HEK293 (cell line): ENCODE results near the gene CWC25.

Experiments
- BCL6B ChIP-seq: fragments of 450-650 bp; formaldehyde crosslinking; IDR thresholded peaks from 2 replicates; pipeline ENCODE4 v1.5.1; 2017; ENCODE audit warnings: missing biosample characterization, missing genetic modification characterization
- EGR2 ChIP-seq: fragments of 450-650 bp; formaldehyde crosslinking; IDR thresholded peaks from 2 replicates; pipeline ENCODE4 v1.5.1; 2016; ENCODE audit warnings: low read depth, missing biosample characterization, missing genetic modification characterization
- HOXC10 ChIP-seq: sonication (generic); formaldehyde crosslinking; IDR thresholded peaks from 2 replicates; pipeline ENCODE4 v1.8.1; 2023; ENCODE audit warnings: mild to moderate bottlenecking, missing genetic modification reagents
- MZF1 ChIP-seq: fragments of 450-650 bp; formaldehyde crosslinking; IDR thresholded peaks from 2 replicates; pipeline ENCODE4 v1.5.1; 2017; ENCODE audit warnings: missing biosample characterization, missing genetic modification characterization, borderline replicate concordance
- ZBTB1 ChIP-seq: fragments of 450-650 bp; formaldehyde crosslinking; IDR thresholded peaks from 2 replicates; pipeline ENCODE4 v1.5.1; 2016; ENCODE audit warnings: missing biosample characterization, missing genetic modification characterization
- ZBTB21 ChIP-seq: fragments of 450-650 bp; formaldehyde crosslinking; IDR thresholded peaks from 2 replicates; pipeline ENCODE4 v1.5.1; 2017; ENCODE audit warnings: missing biosample characterization, missing genetic modification characterization
- ZBTB26 ChIP-seq: fragments of 450-650 bp; formaldehyde crosslinking; optimal IDR thresholded peaks from 2 replicates; pipeline ENCODE3; 2016; ENCODE audit warnings: missing biosample characterization, mild to moderate bottlenecking, missing genetic modification characterization
- ZNF292 ChIP-seq: fragments of 450-650 bp; formaldehyde crosslinking; IDR thresholded peaks from 2 replicates; pipeline ENCODE4 v1.5.1; 2016; ENCODE audit warnings: low read depth, missing biosample characterization, missing genetic modification characterization, borderline replicate concordance
- ZNF335 ChIP-seq: fragments of 450-650 bp; formaldehyde crosslinking; conservative IDR thresholded peaks from 2 replicates; pipeline ENCODE4 v1.5.1; 2016; ENCODE audit warnings: missing biosample characterization, missing genetic modification characterization
- ZNF354C ChIP-seq: fragments of 450-650 bp; formaldehyde crosslinking; IDR thresholded peaks from 2 replicates; pipeline ENCODE4 v1.5.1; 2016; ENCODE audit warnings: missing biosample characterization, missing genetic modification characterization, low read depth, borderline replicate concordance
- ZNF404 ChIP-seq: fragments of 450-650 bp; formaldehyde crosslinking; IDR thresholded peaks from 2 replicates; pipeline ENCODE4 v1.5.1; 2017; ENCODE audit warnings: missing biosample characterization, missing genetic modification characterization
- ZNF521 ChIP-seq: fragments of 450-650 bp; formaldehyde crosslinking; IDR thresholded peaks from 2 replicates; pipeline ENCODE4 v1.5.1; 2017; ENCODE audit warnings: missing biosample characterization, mild to moderate bottlenecking, missing genetic modification characterization
- ZNF560 ChIP-seq: fragments of 450-650 bp; formaldehyde crosslinking; IDR thresholded peaks from 2 replicates; pipeline ENCODE4 v1.5.1; 2017; ENCODE audit warnings: missing biosample characterization, missing genetic modification characterization, borderline replicate concordance
- ZNF561 ChIP-seq: fragments of 450-650 bp; IDR thresholded peaks from 2 replicates; pipeline ENCODE4 v1.5.1; 2018; ENCODE audit warnings: missing biosample characterization, missing genetic modification characterization, borderline replicate concordance
- ZNF580 ChIP-seq: fragments of 450-650 bp; formaldehyde crosslinking; IDR thresholded peaks from 2 replicates; pipeline ENCODE4 v1.5.1; 2016; ENCODE audit warnings: missing biosample characterization, missing genetic modification characterization
- ZNF596 ChIP-seq: fragments of 450-650 bp; IDR thresholded peaks from 2 replicates; pipeline ENCODE4 v1.5.0; 2018; ENCODE audit warnings: missing biosample characterization, mild to moderate bottlenecking, missing genetic modification characterization, moderate library complexity
- ZNF629 ChIP-seq: fragments of 450-650 bp; formaldehyde crosslinking; IDR thresholded peaks from 2 replicates; pipeline ENCODE4 v1.5.1; 2017; ENCODE audit warnings: missing biosample characterization, missing genetic modification characterization
- ZNF677 ChIP-seq: fragments of 450-650 bp; IDR thresholded peaks from 2 replicates; pipeline ENCODE4 v1.5.0; 2018; ENCODE audit warnings: missing biosample characterization, mild to moderate bottlenecking, missing genetic modification characterization, moderate library complexity
- ZNF692 ChIP-seq: fragments of 450-650 bp; formaldehyde crosslinking; IDR thresholded peaks from 2 replicates; pipeline ENCODE4 v1.5.1; 2016; ENCODE audit warnings: missing biosample characterization, missing genetic modification characterization
- ZNF777 ChIP-seq: fragments of 450-650 bp; formaldehyde crosslinking; IDR thresholded peaks from 2 replicates; pipeline ENCODE4 v1.5.1; 2017; ENCODE audit warnings: missing biosample characterization, missing genetic modification characterization, borderline replicate concordance
- ZNF792 ChIP-seq: fragments of 450-650 bp; formaldehyde crosslinking; IDR thresholded peaks from 2 replicates; pipeline ENCODE4 v1.5.1; 2016; ENCODE audit warnings: missing biosample characterization, missing genetic modification characterization
- TF ChIP-seq, protein P1 (sequence below): fragments of 450-650 bp; formaldehyde crosslinking; IDR thresholded peaks from 2 replicates; pipeline ENCODE4 v1.5.1; 2016; ENCODE audit warnings: missing biosample characterization, missing genetic modification characterization
- TF ChIP-seq, protein P2 (sequence below): fragments of 450-650 bp; formaldehyde crosslinking; IDR thresholded peaks from 2 replicates; pipeline ENCODE4 v1.5.1; 2016; ENCODE audit warnings: missing biosample characterization, missing genetic modification characterization, low read depth
- TF ChIP-seq, protein P3 (sequence below): fragments of 450-650 bp; formaldehyde crosslinking; IDR thresholded peaks from 2 replicates; pipeline ENCODE4 v1.5.1; 2017; ENCODE audit warnings: missing biosample characterization, missing genetic modification characterization
- TF ChIP-seq, protein P4 (sequence below): fragments of 450-650 bp; formaldehyde crosslinking; IDR thresholded peaks from 2 replicates; pipeline ENCODE4 v1.5.1; 2017; ENCODE audit warnings: missing biosample characterization, missing genetic modification characterization

The CWC25 gene

GRCh38 chr17:38752308-38753070 lies 72.6 kb downstream of the CWC25 start, which contains the start of gene PSMB3 (continued):
- TF ChIP-seq, protein P1, sequence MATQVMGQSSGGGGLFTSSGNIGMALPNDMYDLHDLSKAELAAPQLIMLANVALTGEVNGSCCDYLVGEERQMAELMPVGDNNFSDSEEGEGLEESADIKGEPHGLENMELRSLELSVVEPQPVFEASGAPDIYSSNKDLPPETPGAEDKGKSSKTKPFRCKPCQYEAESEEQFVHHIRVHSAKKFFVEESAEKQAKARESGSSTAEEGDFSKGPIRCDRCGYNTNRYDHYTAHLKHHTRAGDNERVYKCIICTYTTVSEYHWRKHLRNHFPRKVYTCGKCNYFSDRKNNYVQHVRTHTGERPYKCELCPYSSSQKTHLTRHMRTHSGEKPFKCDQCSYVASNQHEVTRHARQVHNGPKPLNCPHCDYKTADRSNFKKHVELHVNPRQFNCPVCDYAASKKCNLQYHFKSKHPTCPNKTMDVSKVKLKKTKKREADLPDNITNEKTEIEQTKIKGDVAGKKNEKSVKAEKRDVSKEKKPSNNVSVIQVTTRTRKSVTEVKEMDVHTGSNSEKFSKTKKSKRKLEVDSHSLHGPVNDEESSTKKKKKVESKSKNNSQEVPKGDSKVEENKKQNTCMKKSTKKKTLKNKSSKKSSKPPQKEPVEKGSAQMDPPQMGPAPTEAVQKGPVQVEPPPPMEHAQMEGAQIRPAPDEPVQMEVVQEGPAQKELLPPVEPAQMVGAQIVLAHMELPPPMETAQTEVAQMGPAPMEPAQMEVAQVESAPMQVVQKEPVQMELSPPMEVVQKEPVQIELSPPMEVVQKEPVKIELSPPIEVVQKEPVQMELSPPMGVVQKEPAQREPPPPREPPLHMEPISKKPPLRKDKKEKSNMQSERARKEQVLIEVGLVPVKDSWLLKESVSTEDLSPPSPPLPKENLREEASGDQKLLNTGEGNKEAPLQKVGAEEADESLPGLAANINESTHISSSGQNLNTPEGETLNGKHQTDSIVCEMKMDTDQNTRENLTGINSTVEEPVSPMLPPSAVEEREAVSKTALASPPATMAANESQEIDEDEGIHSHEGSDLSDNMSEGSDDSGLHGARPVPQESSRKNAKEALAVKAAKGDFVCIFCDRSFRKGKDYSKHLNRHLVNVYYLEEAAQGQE (tag by site-specific recombination): 0 out of 2 replicates have a peak, but pooled peaks have one; percentile 11
- TF ChIP-seq, protein P2, sequence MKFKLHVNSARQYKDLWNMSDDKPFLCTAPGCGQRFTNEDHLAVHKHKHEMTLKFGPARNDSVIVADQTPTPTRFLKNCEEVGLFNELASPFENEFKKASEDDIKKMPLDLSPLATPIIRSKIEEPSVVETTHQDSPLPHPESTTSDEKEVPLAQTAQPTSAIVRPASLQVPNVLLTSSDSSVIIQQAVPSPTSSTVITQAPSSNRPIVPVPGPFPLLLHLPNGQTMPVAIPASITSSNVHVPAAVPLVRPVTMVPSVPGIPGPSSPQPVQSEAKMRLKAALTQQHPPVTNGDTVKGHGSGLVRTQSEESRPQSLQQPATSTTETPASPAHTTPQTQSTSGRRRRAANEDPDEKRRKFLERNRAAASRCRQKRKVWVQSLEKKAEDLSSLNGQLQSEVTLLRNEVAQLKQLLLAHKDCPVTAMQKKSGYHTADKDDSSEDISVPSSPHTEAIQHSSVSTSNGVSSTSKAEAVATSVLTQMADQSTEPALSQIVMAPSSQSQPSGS (tag by site-specific recombination): no peak
- TF ChIP-seq ZNF560 (no peak), ZNF335 (tag by site-specific recombination) (peak; percentile 89), BCL6B (peak; percentile 57), ZNF792 (peak; percentile 3; the same call in 1 of the 2 replicates), EGR2 (tag by site-specific recombination) (peak; percentile 83), ZNF561 (tag by site-specific recombination) (no peak; the same call in 1 of the 2 replicates), ZNF292 (no peak), ZNF677 (tag by site-specific recombination) (no peak), ZNF354C (tag by site-specific recombination) (no peak), ZNF404 (tag by site-specific recombination) (no peak), ZNF777 (tag by site-specific recombination) (no peak), ZNF521 (tag by site-specific recombination) (no peak), ZNF629 (tag by site-specific recombination) (peak; percentile 86), ZNF580 (tag by site-specific recombination) (0 out of 2 replicates have a peak, but pooled peaks have one; percentile 30), ZBTB1 (tag by site-specific recombination) (no peak), MZF1 (tag by site-specific recombination) (peak; percentile 9; the same call in 1 of the 2 replicates), ZNF596 (no peak), HOXC10 (CRISPR knock-in tag) (no peak), ZBTB26 (tag by site-specific recombination) (peak; percentile 40), ZNF692 (tag by site-specific recombination) (0 out of 2 replicates have a peak, but pooled peaks have one; percentile 38), ZBTB21 (peak; percentile 6; the same call in 1 of the 2 replicates)
- TF ChIP-seq, protein P3, sequence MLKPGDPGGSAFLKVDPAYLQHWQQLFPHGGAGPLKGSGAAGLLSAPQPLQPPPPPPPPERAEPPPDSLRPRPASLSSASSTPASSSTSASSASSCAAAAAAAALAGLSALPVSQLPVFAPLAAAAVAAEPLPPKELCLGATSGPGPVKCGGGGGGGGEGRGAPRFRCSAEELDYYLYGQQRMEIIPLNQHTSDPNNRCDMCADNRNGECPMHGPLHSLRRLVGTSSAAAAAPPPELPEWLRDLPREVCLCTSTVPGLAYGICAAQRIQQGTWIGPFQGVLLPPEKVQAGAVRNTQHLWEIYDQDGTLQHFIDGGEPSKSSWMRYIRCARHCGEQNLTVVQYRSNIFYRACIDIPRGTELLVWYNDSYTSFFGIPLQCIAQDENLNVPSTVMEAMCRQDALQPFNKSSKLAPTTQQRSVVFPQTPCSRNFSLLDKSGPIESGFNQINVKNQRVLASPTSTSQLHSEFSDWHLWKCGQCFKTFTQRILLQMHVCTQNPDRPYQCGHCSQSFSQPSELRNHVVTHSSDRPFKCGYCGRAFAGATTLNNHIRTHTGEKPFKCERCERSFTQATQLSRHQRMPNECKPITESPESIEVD (tag by site-specific recombination): no peak
- TF ChIP-seq, protein P4, sequence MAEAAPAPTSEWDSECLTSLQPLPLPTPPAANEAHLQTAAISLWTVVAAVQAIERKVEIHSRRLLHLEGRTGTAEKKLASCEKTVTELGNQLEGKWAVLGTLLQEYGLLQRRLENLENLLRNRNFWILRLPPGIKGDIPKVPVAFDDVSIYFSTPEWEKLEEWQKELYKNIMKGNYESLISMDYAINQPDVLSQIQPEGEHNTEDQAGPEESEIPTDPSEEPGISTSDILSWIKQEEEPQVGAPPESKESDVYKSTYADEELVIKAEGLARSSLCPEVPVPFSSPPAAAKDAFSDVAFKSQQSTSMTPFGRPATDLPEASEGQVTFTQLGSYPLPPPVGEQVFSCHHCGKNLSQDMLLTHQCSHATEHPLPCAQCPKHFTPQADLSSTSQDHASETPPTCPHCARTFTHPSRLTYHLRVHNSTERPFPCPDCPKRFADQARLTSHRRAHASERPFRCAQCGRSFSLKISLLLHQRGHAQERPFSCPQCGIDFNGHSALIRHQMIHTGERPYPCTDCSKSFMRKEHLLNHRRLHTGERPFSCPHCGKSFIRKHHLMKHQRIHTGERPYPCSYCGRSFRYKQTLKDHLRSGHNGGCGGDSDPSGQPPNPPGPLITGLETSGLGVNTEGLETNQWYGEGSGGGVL (tag by site-specific recombination): peak; percentile 19; the same call in 1 of the 2 replicates
